CD4-positive, alpha-beta T cell (primary cell): ENCODE data around the gene RAG1. TPM values are rescaled to one million over a fixed set of nuclear protein-coding genes. Genes with fewer than 3 reads are reported as not detected.

Source experiments
- ATAC-seq: fragments of 200-7000 bp; cut with Tn5 transposase; one replicate; pipeline ENCODE4 v1.10.0; 2022; ENCODE audit warnings: mild to moderate bottlenecking; ENCODE audit not compliant: poor library complexity
- CTCF ChIA-PET: fragments of 350-600 bp; sonication (Branson Sonifier 250); formaldehyde crosslinking; loops from one replicate; lab custom pipeline; 2021; ENCODE audit warnings: antibody characterized with exemption, inconsistent platforms; lab: Charles Lee
- POLR2A ChIA-PET: fragments of 350-600 bp; sonication (Branson Sonifier 250); formaldehyde crosslinking; loops from one replicate; lab custom pipeline; 2021; ENCODE audit warnings: antibody characterized with exemption, inconsistent platforms; lab: Charles Lee
- DNase-seq, 14 experiments: peaks; one replicate each; pipeline ENCODE4 v3.0.0-alpha.2; 2013 to 2020; ENCODE audit warnings: mixed read lengths in 2 of 14
- H3K27ac ChIP-seq, 2 donors: one replicate each; pipeline versions ENCODE4 v1.5.1 to v1.7.0; 2013; ENCODE audit warnings: low read length in 2 of 2, low read depth in 1 of 2, mild to moderate bottlenecking in 1 of 2
- H3K27me3 ChIP-seq, 2 experiments: 1 replicate in 1 of 2; 2 replicates in 1 of 2; pipeline versions ENCODE4 v1.6.1 to v1.7.0; 2013; ENCODE audit warnings: low read length in 2 of 2, control low read depth in 1 of 2, mild to moderate bottlenecking in 1 of 2, moderate library complexity in 1 of 2; ENCODE audit not compliant: insufficient read depth in 2 of 2, control insufficient read depth in 1 of 2
- H3K36me3 ChIP-seq: one replicate; pipeline ENCODE4 v1.6.1; 2013; ENCODE audit warnings: low read length, control low read depth; ENCODE audit not compliant: insufficient read depth
- H3K4me1 ChIP-seq: one replicate; pipeline ENCODE4 v1.6.1; 2013; ENCODE audit warnings: low read length, control low read depth; ENCODE audit not compliant: insufficient read depth
- H3K4me3 ChIP-seq: one replicate; pipeline ENCODE4 v1.5.1; 2013; ENCODE audit warnings: mild to moderate bottlenecking, low read length, moderate library complexity
- H3K9me3 ChIP-seq, 2 experiments: 1 replicate in 1 of 2; 2 replicates in 1 of 2; pipeline versions ENCODE4 v1.6.1 to v1.7.0; 2013; ENCODE audit warnings: low read length in 2 of 2, mild to moderate bottlenecking in 2 of 2, control low read depth in 1 of 2, moderate library complexity in 1 of 2; ENCODE audit not compliant: control insufficient read depth in 1 of 2, insufficient read depth in 1 of 2
- H3K27ac Mint-ChIP-seq: one replicate; pipeline ENCODE4 v1.8.0; 2020; ENCODE audit warnings: mixed read lengths
- H3K27me3 Mint-ChIP-seq: one replicate; pipeline ENCODE4 v1.8.0; 2021; ENCODE audit warnings: mixed read lengths
- H3K36me3 Mint-ChIP-seq: one replicate; pipeline ENCODE4 v1.8.0; 2021; ENCODE audit warnings: low read depth, mixed read lengths
- H3K4me1 Mint-ChIP-seq: one replicate; pipeline ENCODE4 v1.8.0; 2021; ENCODE audit warnings: low read depth, mixed read lengths
- H3K4me3 Mint-ChIP-seq: one replicate; pipeline ENCODE4 v1.8.0; 2020; ENCODE audit warnings: mild to moderate bottlenecking, mixed read lengths
- H3K9me3 Mint-ChIP-seq: one replicate; pipeline ENCODE4 v1.8.0; 2020; ENCODE audit warnings: mixed read lengths
- CTCF ChIP-seq: fragments of 200-600 bp; IDR thresholded peaks from one replicate; pipeline ENCODE4 v1.8.0; 2022; ENCODE audit warnings: antibody characterized with exemption, mild to moderate bottlenecking
- intact Hi-C, 2 experiments: fragments of 100-400 bp; cut with DNase I in 1 of 2; cut with micrococcal nuclease in 1 of 2; formaldehyde crosslinking; loops; one replicate each; pipeline versions ENCODE4 v1.15.1 to v1.9.0; 2023 to 2025; cut with DNase I, micrococcal nuclease
- polyA plus RNA-seq, 2 donors: library from polyadenylated mRNA; unstranded; fragments of 120-200 nt; gene quantifications; one replicate each; pipeline ENCODE4 v1.2.1, GENCODE V29; 2013
- total RNA-seq, 174 experiments: library from RNA in 2 of 174; stranded (reverse) in 2 of 174; gene quantifications; one replicate each; pipeline ENCODE4 v1.2.3 and lab custom pipeline; 2021 to 2026

Gene RAG1
- total RNA-seq (under 1 TPM in 1 of 2 experiments, not detected in 1; 0.22 TPM), total RNA-seq (lab: John Stamatoyannopoulos, UW) (0 to 2.9 (median 0.70) reads per million in 172 experiments)
- polyA plus RNA-seq (2013, experiment 1 of 2): 0.39 TPM
- polyA plus RNA-seq (2013, experiment 2 of 2): 0.72 TPM

- peaks cover 63% of the 10 kb centered on the region for H3K27me3 Mint-ChIP-seq
- CTCF ChIA-PET: no interaction called here
- no peaks in the 10 kb centered on the region for H3K36me3 Mint-ChIP-seq
- TF ChIP-seq CTCF: no peak
- H3K4me3 Mint-ChIP-seq: no peak within 1 kb of the TSS
- Histone ChIP-seq H3K36me3 (no peaks in the 10 kb centered on the region), H3K4me1 (peaks cover 6% of the 10 kb centered on the region), H3K4me3 (no peak within 1 kb of the TSS), H3K9me3 (no peaks in the 10 kb centered on the region), H3K27me3 (peaks cover 15 to 25% of the 10 kb centered on the region in 2 experiments), H3K27ac (no peak within 1 kb of the TSS)
- POLR2A ChIA-PET: no interaction called here
- H3K4me1 Mint-ChIP-seq: no peaks in the 10 kb centered on the region
- H3K9me3 Mint-ChIP-seq: no peaks in the 10 kb centered on the region
- ATAC-seq: no peak
- no peak within 1 kb of the TSS for H3K27ac Mint-ChIP-seq
- intact Hi-C loops: loop anchor here (2.0 kb wide), 1 partner anchor 179 kb away; no protein-coding TSS in a partner anchor
- DNase-seq: no peak
Observed at GRCh38 chr11:36567694-36568093, at the start of gene RAG1. RAG1 (plus strand) TSS chr11:36568007; CDS start chr11:36573305, 5,298 bp downstream.

- Mint-ChIP-seq H3K4me1 (no peaks in the 10 kb centered on the region), H3K36me3 (no peaks in the 10 kb centered on the region), H3K4me3 (no peak overlapping the region), H3K27ac (no peak overlapping the region), H3K9me3 (no peaks in the 10 kb centered on the region), H3K27me3 (peaks cover 25% of the 10 kb centered on the region)
- CTCF ChIA-PET: no interaction called here
- no peak for TF ChIP-seq CTCF
- no peak overlapping the region for H3K27ac ChIP-seq
- H3K9me3 ChIP-seq: no peaks in the 10 kb centered on the region
- no peaks in the 10 kb centered on the region for H3K4me1 ChIP-seq
- POLR2A ChIA-PET: no interaction called here
- no peak for ATAC-seq
- no peaks in the 10 kb centered on the region for H3K36me3 ChIP-seq
- no peak for DNase-seq
- peaks cover 0 to 2% of the 10 kb centered on the region in 2 experiments for H3K27me3 ChIP-seq
- no peak overlapping the region for H3K4me3 ChIP-seq
- intact Hi-C loops: no loop called here
Observed at GRCh38 chr11:36530840-36531239, 37.0 kb upstream of the RAG1 start.

- POLR2A ChIA-PET: no interaction called here
- no peaks in the 10 kb centered on the region for H3K4me1 Mint-ChIP-seq
- H3K27me3 Mint-ChIP-seq: peaks cover 7% of the 10 kb centered on the region
- no peak overlapping the region for H3K27ac Mint-ChIP-seq
- Histone ChIP-seq H3K36me3 (no peaks in the 10 kb centered on the region), H3K27me3 (peaks cover 0 to 2% of the 10 kb centered on the region in 2 experiments), H3K4me1 (no peaks in the 10 kb centered on the region), H3K9me3 (no peaks in the 10 kb centered on the region), H3K4me3 (no peak overlapping the region), H3K27ac (no peak overlapping the region)
- intact Hi-C loops: no loop called here
- no peak overlapping the region for H3K4me3 Mint-ChIP-seq
- H3K36me3 Mint-ChIP-seq: no peaks in the 10 kb centered on the region
- DNase-seq (no peak), ATAC-seq (no peak)
- TF ChIP-seq CTCF: no peak
- no peaks in the 10 kb centered on the region for H3K9me3 Mint-ChIP-seq
- CTCF ChIA-PET: no interaction called here
Observed at GRCh38 chr11:36532941-36533601, 34.7 kb upstream of the RAG1 start.
